ENCODE results near the gene SLC46A2. TPM values are rescaled to one million over a fixed set of nuclear protein-coding genes. Genes with fewer than 3 reads are reported as not detected.

Gene SLC46A2
- total and polyA plus RNA-seq, 4 experiments from 2014 or later: not detected

DNA sequence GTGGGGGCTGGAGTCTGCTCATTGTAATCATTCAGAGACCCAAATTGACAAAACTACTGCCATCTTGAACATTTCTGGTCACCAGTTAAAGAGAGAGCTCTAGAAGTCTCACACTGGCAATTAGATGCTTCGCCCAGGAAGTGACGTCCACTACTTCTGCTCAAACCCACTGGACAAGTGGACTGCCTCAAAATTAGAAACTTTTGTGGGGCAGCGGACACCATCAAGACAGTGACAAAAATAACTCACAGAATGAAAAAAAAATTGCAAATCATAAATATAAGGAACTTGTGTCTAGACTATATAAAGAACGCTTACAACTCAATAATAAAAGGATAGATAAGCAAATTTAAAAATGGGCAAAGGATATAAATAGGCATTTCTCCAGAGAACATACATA is 9.8 kb upstream of the SLC46A2 start:
- H3K4me3 Mint-ChIP-seq: no peak overlapping the region
- intact Hi-C loops (cut with micrococcal nuclease): no loop called here

DNA sequence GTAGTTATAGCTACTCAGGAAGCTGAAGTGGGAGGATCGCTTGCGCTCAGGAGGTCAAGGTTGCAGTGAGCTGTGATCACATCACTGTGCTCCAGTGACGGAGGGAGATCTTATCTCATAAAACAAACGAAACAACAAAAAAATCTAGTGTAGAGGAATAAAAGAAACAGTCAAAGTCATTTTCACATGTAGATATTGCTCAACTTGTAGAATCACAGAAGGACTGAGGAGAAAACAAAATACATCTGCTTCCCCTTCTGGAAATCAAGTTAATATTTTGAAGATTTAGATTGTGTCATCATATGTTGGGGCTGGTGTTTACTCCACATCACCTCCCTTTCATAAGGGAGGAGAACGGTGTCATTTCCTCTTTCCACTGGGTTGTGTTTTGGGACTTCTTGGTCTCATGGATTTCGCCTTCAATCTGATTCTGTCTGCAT is 8.2 kb upstream of the SLC46A2 start:
- H3K4me1 Mint-ChIP-seq: peaks cover 0 to 4% (median 0%) of the 10 kb centered on the region in 4 donors
- H3K27me3 Mint-ChIP-seq: peaks cover 22 to 24% of the 10 kb centered on the region in 2 donors
- intact Hi-C loops (cut with micrococcal nuclease): no loop called here
- H3K36me3 Mint-ChIP-seq: no peaks in the 10 kb centered on the region
- no peak overlapping the region for H3K4me3 Mint-ChIP-seq
- DNase-seq: no peak
- no peak overlapping the region for H3K4me3 ChIP-seq (ENCODE audit: low read length in 2 of 2)
- ChIA-PET POLR2A (ENCODE audit: partially characterized antibody) (no interaction called here), CTCF (ENCODE audit: partially characterized antibody) (no interaction called here)
- no peaks in the 10 kb centered on the region for H3K36me3 ChIP-seq (ENCODE audit: insufficient read depth, low read length)
- no peaks in the 10 kb centered on the region for H3K9me3 ChIP-seq (ENCODE audit: control insufficient read depth in 1 of 2, low read length in 2 of 2)
- H3K4me1 ChIP-seq (ENCODE audit: insufficient read depth, low read length): no peaks in the 10 kb centered on the region
- no peak overlapping the region for H3K27ac Mint-ChIP-seq
- no peak overlapping the region for H3K27ac ChIP-seq (ENCODE audit: low read depth, low read length)
- H3K27me3 ChIP-seq (ENCODE audit: insufficient read depth, low read length): no peaks in the 10 kb centered on the region
- H3K9me3 Mint-ChIP-seq: peaks cover 0 to 2% (median 0%) of the 10 kb centered on the region in 8 donors

More for the DNA sequence above, 9.8 kb upstream of the SLC46A2 start:
- Histone ChIP-seq H3K9me3 (ENCODE audit: control insufficient read depth in 1 of 2, low read length in 2 of 2) (no peaks in the 10 kb centered on the region), H3K4me3 (ENCODE audit: low read length in 2 of 2) (no peak overlapping the region), H3K4me1 (ENCODE audit: insufficient read depth, low read length) (no peaks in the 10 kb centered on the region), H3K27ac (ENCODE audit: low read depth, low read length) (no peak overlapping the region), H3K27me3 (ENCODE audit: insufficient read depth, low read length) (no peaks in the 10 kb centered on the region), H3K36me3 (ENCODE audit: insufficient read depth, low read length) (no peaks in the 10 kb centered on the region)
- H3K9me3 Mint-ChIP-seq: peaks cover 0 to 2% (median 0%) of the 10 kb centered on the region in 8 donors
- POLR2A ChIA-PET (ENCODE audit: partially characterized antibody): no interaction called here
- H3K4me1 Mint-ChIP-seq: peaks cover 0 to 4% (median 0%) of the 10 kb centered on the region in 4 donors
- no peaks in the 10 kb centered on the region for H3K36me3 Mint-ChIP-seq
- peaks cover 19 to 22% of the 10 kb centered on the region in 2 donors for H3K27me3 Mint-ChIP-seq
- CTCF ChIA-PET (ENCODE audit: partially characterized antibody): no interaction called here
- H3K27ac Mint-ChIP-seq: no peak overlapping the region
- DNase-seq: no peak

DNA sequence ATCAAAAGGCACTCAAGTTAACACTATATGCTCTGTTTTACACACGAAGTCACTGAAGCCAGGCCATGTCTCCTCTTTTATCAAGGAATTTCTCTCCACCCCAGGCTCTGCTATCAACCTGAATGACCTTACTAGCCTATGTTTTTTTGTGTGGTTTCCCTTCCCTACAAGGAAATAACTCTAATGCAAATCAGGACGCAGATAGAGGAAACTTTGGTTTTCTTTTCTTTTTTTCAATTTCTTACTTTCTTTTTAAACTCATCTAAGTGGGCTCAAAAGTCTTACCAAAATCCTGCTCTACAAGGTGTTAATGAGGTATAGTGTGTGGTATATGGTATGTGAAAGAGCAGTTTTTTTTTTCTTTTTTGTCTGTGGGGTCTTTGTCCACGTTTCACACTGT is 5.5 kb upstream of the SLC46A2 start:
- H3K4me3 Mint-ChIP-seq: no peak overlapping the region
- no peak overlapping the region for H3K4me3 ChIP-seq (ENCODE audit: low read length in 2 of 2)
- CTCF ChIA-PET (ENCODE audit: partially characterized antibody): no interaction called here

DNA sequence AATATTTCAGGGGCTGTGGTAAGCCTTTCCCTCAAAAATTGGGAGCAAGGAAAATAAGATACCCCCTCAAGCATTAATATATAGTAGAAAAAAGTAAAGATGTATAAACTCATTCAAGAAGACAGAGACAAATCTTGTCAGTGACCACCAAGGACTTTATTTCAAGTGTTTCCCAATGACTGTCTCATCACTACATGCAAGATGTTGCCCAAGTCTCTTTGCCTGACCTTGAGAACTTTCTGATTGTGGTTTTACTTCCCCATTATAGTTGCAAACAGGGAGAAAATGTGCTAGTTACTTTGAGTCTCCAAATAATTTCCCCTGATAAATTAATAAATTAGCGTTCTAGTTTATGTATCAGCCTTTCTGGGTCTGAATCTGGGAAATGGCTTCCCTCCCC is 4.0 kb upstream of the SLC46A2 start:
- H3K36me3 Mint-ChIP-seq: peaks cover 0 to 2% of the 10 kb centered on the region in 2 donors
- peaks cover 25 to 33% of the 10 kb centered on the region in 2 donors for H3K27me3 Mint-ChIP-seq
- Histone ChIP-seq H3K27me3 (ENCODE audit: insufficient read depth, low read length) (no peaks in the 10 kb centered on the region), H3K4me1 (ENCODE audit: insufficient read depth, low read length) (no peaks in the 10 kb centered on the region), H3K27ac (ENCODE audit: low read depth, low read length) (no peak overlapping the region), H3K9me3 (ENCODE audit: control insufficient read depth in 1 of 2, low read length in 2 of 2) (no peaks in the 10 kb centered on the region), H3K36me3 (ENCODE audit: insufficient read depth, low read length) (no peaks in the 10 kb centered on the region), H3K4me3 (ENCODE audit: low read length in 2 of 2) (no peak overlapping the region)
- ChIA-PET CTCF (ENCODE audit: partially characterized antibody) (no interaction called here), POLR2A (ENCODE audit: partially characterized antibody) (no interaction called here)
- peaks cover 0 to 8% (median 0%) of the 10 kb centered on the region in 4 donors for H3K4me1 Mint-ChIP-seq
- no peak for DNase-seq
- H3K27ac Mint-ChIP-seq: no peak overlapping the region
- H3K4me3 Mint-ChIP-seq: no peak overlapping the region
- intact Hi-C loops (cut with micrococcal nuclease): no loop called here
- H3K9me3 Mint-ChIP-seq: peaks cover 0 to 3% (median 0%) of the 10 kb centered on the region in 8 donors

More for the DNA sequence above, 5.5 kb upstream of the SLC46A2 start:
- Mint-ChIP-seq H3K36me3 (no peaks in the 10 kb centered on the region), H3K9me3 (peaks cover 0 to 3% (median 0%) of the 10 kb centered on the region in 8 donors), H3K4me1 (peaks cover 0 to 4% (median 0%) of the 10 kb centered on the region in 4 donors), H3K27me3 (peaks cover 24 to 37% of the 10 kb centered on the region in 2 donors), H3K27ac (no peak overlapping the region)
- Histone ChIP-seq H3K27me3 (ENCODE audit: insufficient read depth, low read length) (no peaks in the 10 kb centered on the region), H3K4me1 (ENCODE audit: insufficient read depth, low read length) (no peaks in the 10 kb centered on the region), H3K36me3 (ENCODE audit: insufficient read depth, low read length) (no peaks in the 10 kb centered on the region), H3K9me3 (ENCODE audit: control insufficient read depth in 1 of 2, low read length in 2 of 2) (no peaks in the 10 kb centered on the region), H3K27ac (ENCODE audit: low read depth, low read length) (no peak overlapping the region)
- DNase-seq: no peak
- intact Hi-C loops (cut with micrococcal nuclease): no loop called here
- POLR2A ChIA-PET (ENCODE audit: partially characterized antibody): no interaction called here

DNA sequence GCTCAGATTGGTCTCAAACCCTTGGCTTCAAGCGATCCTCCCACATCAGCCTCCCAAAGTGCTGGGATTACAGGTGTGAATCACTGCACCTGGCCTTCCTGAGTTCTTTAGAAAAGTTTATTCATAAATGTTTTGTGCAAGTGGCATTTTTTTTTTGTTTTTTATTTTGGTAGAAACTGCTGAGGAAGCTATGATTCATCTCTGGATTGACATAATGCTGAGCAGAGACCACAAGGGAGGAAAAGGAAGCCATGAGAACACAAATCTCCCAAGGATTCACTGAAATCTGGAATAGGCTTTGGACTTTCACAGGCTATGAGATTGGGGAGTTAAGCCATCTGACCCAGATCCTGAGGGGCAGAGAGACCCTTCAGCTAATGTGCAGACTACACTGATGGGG is 3.4 kb upstream of the SLC46A2 start:
- peaks cover 0 to 8% (median 0%) of the 10 kb centered on the region in 4 donors for H3K4me1 Mint-ChIP-seq
- Histone ChIP-seq H3K36me3 (ENCODE audit: insufficient read depth, low read length) (no peaks in the 10 kb centered on the region), H3K27ac (ENCODE audit: low read depth, low read length) (no peak overlapping the region), H3K4me3 (ENCODE audit: low read length in 2 of 2) (no peak overlapping the region), H3K4me1 (ENCODE audit: insufficient read depth, low read length) (no peaks in the 10 kb centered on the region), H3K27me3 (ENCODE audit: insufficient read depth, low read length) (no peaks in the 10 kb centered on the region), H3K9me3 (ENCODE audit: control insufficient read depth in 1 of 2, low read length in 2 of 2) (no peaks in the 10 kb centered on the region)
- intact Hi-C loops (cut with micrococcal nuclease): no loop called here
- peaks cover 0 to 4% of the 10 kb centered on the region in 2 donors for H3K36me3 Mint-ChIP-seq
- no peak overlapping the region for H3K4me3 Mint-ChIP-seq
- H3K9me3 Mint-ChIP-seq: peaks cover 0 to 3% (median 0%) of the 10 kb centered on the region in 8 donors
- CTCF ChIA-PET (ENCODE audit: partially characterized antibody): no interaction called here
- peaks cover 25 to 32% of the 10 kb centered on the region in 2 donors for H3K27me3 Mint-ChIP-seq
- DNase-seq: no peak
- POLR2A ChIA-PET (ENCODE audit: partially characterized antibody): no interaction called here
- H3K27ac Mint-ChIP-seq: no peak overlapping the region

DNA sequence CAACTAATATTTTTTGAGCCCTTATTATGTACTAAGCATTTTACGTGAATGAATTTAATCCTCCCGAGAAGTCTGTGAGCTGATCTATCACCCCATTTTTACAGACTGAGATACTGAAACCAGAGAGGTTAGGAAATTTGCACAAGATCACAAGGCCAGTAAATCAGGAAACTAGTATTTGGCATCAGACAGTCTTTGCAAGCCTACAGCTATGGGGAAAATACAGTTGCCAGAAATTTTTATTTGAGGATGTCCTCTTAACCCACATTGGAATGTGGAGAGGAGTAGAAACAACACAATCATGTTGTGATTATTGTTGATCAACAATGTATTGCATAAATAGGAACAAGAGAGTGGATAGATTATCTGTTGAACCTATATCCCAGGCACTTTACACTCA is 2.3 kb upstream of the SLC46A2 start:
- ChIA-PET POLR2A (ENCODE audit: partially characterized antibody) (no interaction called here), CTCF (ENCODE audit: partially characterized antibody) (no interaction called here)
- Mint-ChIP-seq H3K27ac (peak overlapping the region in 1 of 7 donors; percentile 9), H3K4me1 (peaks cover 0 to 7% (median 0%) of the 10 kb centered on the region in 4 donors), H3K4me3 (no peak overlapping the region), H3K27me3 (peaks cover 21 to 24% of the 10 kb centered on the region in 2 donors), H3K9me3 (peaks cover 0 to 3% (median 0%) of the 10 kb centered on the region in 8 donors), H3K36me3 (peaks cover 0 to 4% of the 10 kb centered on the region in 2 donors)
- Histone ChIP-seq H3K36me3 (ENCODE audit: insufficient read depth, low read length) (no peaks in the 10 kb centered on the region), H3K27ac (ENCODE audit: low read depth, low read length) (no peak overlapping the region), H3K9me3 (ENCODE audit: control insufficient read depth in 1 of 2, low read length in 2 of 2) (no peaks in the 10 kb centered on the region), H3K4me3 (ENCODE audit: low read length in 2 of 2) (no peak overlapping the region), H3K27me3 (ENCODE audit: insufficient read depth, low read length) (no peaks in the 10 kb centered on the region), H3K4me1 (ENCODE audit: insufficient read depth, low read length) (no peaks in the 10 kb centered on the region)
- intact Hi-C loops (cut with micrococcal nuclease): no loop called here
- no peak for DNase-seq

DNA sequence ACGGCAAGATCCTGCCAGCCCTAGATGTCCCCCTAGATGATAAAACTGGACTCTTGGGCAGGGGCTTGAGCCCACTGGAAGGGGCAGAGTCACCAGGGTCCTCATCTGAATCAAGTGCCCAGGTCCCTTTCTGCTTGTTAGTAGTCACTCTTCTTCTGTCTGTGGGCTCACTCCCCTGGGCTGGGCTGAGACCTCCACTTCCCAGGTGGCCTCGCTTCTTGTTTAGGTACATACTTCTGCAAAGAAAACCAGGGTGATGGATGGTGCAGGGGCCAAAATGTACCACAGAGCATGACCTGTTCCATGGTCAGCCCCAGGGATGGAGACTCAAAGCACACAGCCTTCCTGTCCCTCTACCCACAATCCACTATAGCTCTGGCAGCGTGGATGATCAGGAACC is 845 bp upstream of the SLC46A2 start:
- ChIA-PET CTCF (ENCODE audit: partially characterized antibody) (no interaction called here), POLR2A (ENCODE audit: partially characterized antibody) (no interaction called here)
- H3K9me3 ChIP-seq (ENCODE audit: control insufficient read depth in 1 of 2, low read length in 2 of 2): no peaks in the 10 kb centered on the region
- no peak overlapping the region for H3K27ac ChIP-seq (ENCODE audit: low read depth, low read length)
- H3K4me3 Mint-ChIP-seq: no peak overlapping the region
- H3K27me3 ChIP-seq (ENCODE audit: insufficient read depth, low read length): no peaks in the 10 kb centered on the region
- no peak overlapping the region for H3K4me3 ChIP-seq (ENCODE audit: low read length in 2 of 2)
- H3K9me3 Mint-ChIP-seq: peaks cover 0 to 3% (median 0%) of the 10 kb centered on the region in 8 donors
- peaks cover 0 to 7% (median 0%) of the 10 kb centered on the region in 4 donors for H3K4me1 Mint-ChIP-seq
- no peak overlapping the region for H3K27ac Mint-ChIP-seq
- H3K36me3 Mint-ChIP-seq: peaks cover 0 to 4% of the 10 kb centered on the region in 2 donors
- no peaks in the 10 kb centered on the region for H3K4me1 ChIP-seq (ENCODE audit: insufficient read depth, low read length)
- no peaks in the 10 kb centered on the region for H3K36me3 ChIP-seq (ENCODE audit: insufficient read depth, low read length)
- H3K27me3 Mint-ChIP-seq: peaks cover 22 to 23% of the 10 kb centered on the region in 2 donors
- intact Hi-C loops (cut with micrococcal nuclease): no loop called here
- no peak for DNase-seq

DNA sequence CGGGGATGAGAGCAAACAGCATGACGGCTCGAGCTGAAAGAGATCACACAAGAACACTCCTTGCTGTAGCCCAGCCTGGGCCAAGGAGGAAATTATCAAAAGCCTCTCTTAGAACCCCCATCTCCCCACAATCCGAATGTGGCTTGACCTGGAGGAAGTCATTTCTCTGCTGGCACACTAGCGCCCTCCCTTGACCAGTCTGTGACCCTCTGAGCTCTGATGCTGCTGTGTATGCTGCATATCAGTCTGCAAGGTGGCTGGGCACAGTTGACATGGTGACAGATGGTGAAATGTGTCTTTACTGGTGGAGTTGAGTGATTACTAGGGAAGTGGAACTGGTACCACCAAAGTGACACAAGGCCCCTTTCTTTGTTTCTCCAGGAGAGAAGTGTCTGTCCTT is 3.3 kb downstream of the SLC46A2 start:
- no peaks in the 10 kb centered on the region for H3K4me1 ChIP-seq (ENCODE audit: insufficient read depth, low read length)
- H3K27ac ChIP-seq (ENCODE audit: low read depth, low read length): no peak overlapping the region
- H3K4me3 ChIP-seq (ENCODE audit: low read length in 2 of 2): no peak overlapping the region
- no peaks in the 10 kb centered on the region for H3K9me3 ChIP-seq (ENCODE audit: control insufficient read depth in 1 of 2, low read length in 2 of 2)
- ChIA-PET POLR2A (ENCODE audit: partially characterized antibody) (no interaction called here), CTCF (ENCODE audit: partially characterized antibody) (no interaction called here)
- H3K27me3 ChIP-seq (ENCODE audit: insufficient read depth, low read length): no peaks in the 10 kb centered on the region
- H3K4me1 Mint-ChIP-seq: peaks cover 0 to 7% (median 0%) of the 10 kb centered on the region in 4 donors
- H3K4me3 Mint-ChIP-seq: no peak overlapping the region
- peaks cover 0 to 4% of the 10 kb centered on the region in 2 donors for H3K36me3 Mint-ChIP-seq
- intact Hi-C loops (cut with micrococcal nuclease): no loop called here
- no peak for DNase-seq
- H3K27ac Mint-ChIP-seq: no peak overlapping the region
- H3K9me3 Mint-ChIP-seq: peaks cover 0 to 3% (median 0%) of the 10 kb centered on the region in 8 donors
- H3K27me3 Mint-ChIP-seq: peaks cover 10 to 14% of the 10 kb centered on the region in 2 donors
- no peaks in the 10 kb centered on the region for H3K36me3 ChIP-seq (ENCODE audit: insufficient read depth, low read length)
